Psoas muscle (tissue), 8 donors: Measurements from ENCODE around the gene C2. TPM values are rescaled to one million over a fixed set of nuclear protein-coding genes. Genes with fewer than 3 reads are reported as not detected.
A peak's percentile ranks its signal among the peaks of the same experiment; 100 is the strongest.

ENCODE experiments used
- ATAC-seq, 4 donors: fragments of 200-7000 bp; cut with Tn5 transposase; one replicate each; pipeline ENCODE4 v1.9.1; 2020; ENCODE audit warnings: moderate library complexity in 3 of 4, mild to moderate bottlenecking in 2 of 4
- DNase-seq, 2 donors: peaks; one replicate each; pipeline ENCODE4 v3.0.0-alpha.2; 2020
- H3K27ac ChIP-seq: fragments of 200-600 bp; one replicate; pipeline ENCODE4 v1.8.0; 2022
- H3K27me3 ChIP-seq, 3 donors: fragments of 200-600 bp in 1 of 3; one replicate each; pipeline versions ENCODE4 v1.6.1 to v1.8.0; 2013 to 2022; ENCODE audit warnings: low read length in 2 of 3, mild to moderate bottlenecking in 2 of 3, moderate library complexity in 1 of 3; ENCODE audit not compliant: insufficient read depth in 3 of 3
- H3K36me3 ChIP-seq, 2 donors: fragments of 200-600 bp in 1 of 2; one replicate each; pipeline versions ENCODE4 v1.6.1 to v1.8.0; 2013 to 2022; ENCODE audit warnings: low read depth in 1 of 2, mild to moderate bottlenecking in 1 of 2, moderate library complexity in 1 of 2; ENCODE audit not compliant: insufficient read depth in 1 of 2
- H3K4me1 ChIP-seq: fragments of 200-600 bp; one replicate; pipeline ENCODE4 v1.8.0; 2022
- H3K4me3 ChIP-seq: fragments of 200-600 bp; one replicate; pipeline ENCODE4 v1.8.0; 2022; ENCODE audit warnings: mild to moderate bottlenecking
- H3K9me3 ChIP-seq: fragments of 200-600 bp; one replicate; pipeline ENCODE4 v1.8.0; 2022
- CTCF ChIP-seq: fragments of 200-600 bp; IDR thresholded peaks from one replicate; pipeline ENCODE4 v1.8.0; 2022; ENCODE audit warnings: antibody characterized with exemption
- WGBS, 3 donors: extraction: QIAGEN DNeasy Blood & Tissue Kit; methylation state at CpG; one replicate each; pipeline versions ENCODE4 v1.1.6 to v1.1.7; 2013; 5-methylcytosine and 5-hydroxymethylcytosine counted together
- intact Hi-C, 2 donors: fragments of 100-400 bp; cut with DNase I; formaldehyde crosslinking; loops; one replicate each; pipeline versions ENCODE4 v1.11.0 to v1.14.2; 2022
- polyA plus RNA-seq, 3 donors: library from polyadenylated mRNA; stranded (reverse); fragments of 200-250 nt; gene quantifications; one replicate each; pipeline ENCODE4 v1.2.3, GENCODE V29; 2013
- total RNA-seq, 4 donors: library from RNA; stranded (reverse); fragmentation: NEBNext Ultra II Directional in 2 of 4; extraction: Animal tissue kit (Norgen Biotek cat#: 25700) in 2 of 4; gene quantifications; one replicate each; pipeline versions ENCODE4 v1.2.1 to v1.2.4, GENCODE V29; 2021 to 2023
- donor health status: healthy with polysubstance abuse.
- donor health status: DM: no; HTN: no; CAD: no; lungs with moderate emphysema.
- donor health status: Bipolar disorder and iron deficiency.
- donor health status: healthy.
- donor health status: DM: yes; HTN: yes; CAD: no.
- donor health status: DM: no; HTN: no; CAD: no.
- donor health status: DM: no; HTN: no; CAD: no.
- donor health status: DM: yes; HTN: yes; CAD: no.

The C2 gene
- total and polyA plus RNA-seq, 7 donors, result 0.77 to 5.5 (median 1.5) TPM

DNA sequence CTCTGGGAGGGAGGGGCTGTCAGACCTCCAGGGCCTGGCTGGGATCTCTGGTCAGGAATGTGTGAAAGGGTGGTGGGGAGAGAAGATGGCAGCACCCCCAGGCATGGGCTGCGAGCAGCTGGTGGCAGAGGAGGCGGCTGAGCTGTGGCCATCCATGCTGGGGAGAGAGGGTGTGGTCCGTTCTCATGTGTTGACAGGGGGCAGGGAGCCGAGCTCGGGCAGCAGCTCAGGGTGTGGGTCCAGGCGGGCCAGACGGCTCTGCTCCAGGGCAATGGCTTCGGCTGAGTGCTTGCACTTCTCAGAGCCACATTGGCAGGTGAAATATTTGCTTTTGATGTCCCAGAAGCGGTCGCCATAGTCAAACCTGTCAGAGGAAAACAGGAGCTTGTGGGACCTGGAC lies 47.6 kb upstream of the C2 start:
- Histone ChIP-seq H3K9me3 (no peaks in the 10 kb centered on the region), H3K27me3 (no peaks in the 10 kb centered on the region), H3K27ac (no peak overlapping the region), H3K36me3 (peaks cover 2 to 54% of the 10 kb centered on the region in 2 donors), H3K4me1 (no peaks in the 10 kb centered on the region), H3K4me3 (no peak overlapping the region)
- intact Hi-C loops, result loop anchor here in 1 of 2 donors (10.0 kb wide), 1 partner anchor 195 kb away; the partner anchor contains the start of gene LY6G5C
- TF ChIP-seq CTCF, result no peak
- DNase-seq (no peak), ATAC-seq (no peak)
- 62 to 84% (median 68%) methylated on average over 10 of the region's 10 CpGs for WGBS, 3 donors

DNA sequence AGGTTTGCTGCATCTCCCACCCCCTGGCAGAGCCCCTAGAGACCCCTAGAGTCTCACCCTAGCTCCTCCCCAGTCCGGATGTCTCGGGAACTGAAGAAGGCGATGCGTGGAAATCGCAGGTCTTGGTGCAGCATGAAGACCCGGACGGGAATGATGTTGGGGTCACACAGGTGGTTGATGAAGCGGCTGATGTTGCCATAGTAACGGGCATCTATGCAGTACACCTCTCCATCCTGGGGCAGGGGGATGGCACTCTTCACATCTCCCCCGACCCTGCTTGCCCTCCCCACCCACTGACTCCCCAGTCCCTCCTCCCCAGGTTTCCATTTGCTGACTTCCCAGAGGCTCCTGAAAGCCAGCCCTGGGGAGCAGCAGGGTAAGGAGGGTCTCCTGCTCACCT lies 46.9 kb upstream of the C2 start:
- WGBS, 3 donors, result 79 to 86% (median 85%) methylated on average over 10 of the region's 10 CpGs
- intact Hi-C loops, result loop anchor here in 1 of 2 donors (10.0 kb wide), 1 partner anchor 196 kb away; the partner anchor contains the start of gene LY6G5C
- ATAC-seq (no peak), DNase-seq (no peak)
- TF ChIP-seq CTCF, result no peak
- Histone ChIP-seq H3K27ac (no peak overlapping the region), H3K36me3 (peaks cover 2 to 58% of the 10 kb centered on the region in 2 donors), H3K27me3 (no peaks in the 10 kb centered on the region), H3K4me3 (no peak overlapping the region), H3K9me3 (no peaks in the 10 kb centered on the region), H3K4me1 (no peaks in the 10 kb centered on the region)

- Histone ChIP-seq H3K4me3 (no peak overlapping the region), H3K27ac (no peak overlapping the region), H3K9me3 (no peaks in the 10 kb centered on the region), H3K36me3 (peaks cover 2 to 65% of the 10 kb centered on the region in 2 donors), H3K27me3 (no peaks in the 10 kb centered on the region), H3K4me1 (no peaks in the 10 kb centered on the region)
- intact Hi-C loops, result loop anchor here in 1 of 2 donors (10.0 kb wide), 1 partner anchor 196 kb away; the partner anchor contains the start of gene LY6G5C
- no peak for TF ChIP-seq CTCF
- ATAC-seq (no peak), DNase-seq (no peak)
- 77 to 83% (median 81%) methylated on average over 9 of the region's 9 CpGs for WGBS, 3 donors
These were observed 46.2 kb upstream of the C2 start for GRCh38 chr6:31881136-31881859.

DNA sequence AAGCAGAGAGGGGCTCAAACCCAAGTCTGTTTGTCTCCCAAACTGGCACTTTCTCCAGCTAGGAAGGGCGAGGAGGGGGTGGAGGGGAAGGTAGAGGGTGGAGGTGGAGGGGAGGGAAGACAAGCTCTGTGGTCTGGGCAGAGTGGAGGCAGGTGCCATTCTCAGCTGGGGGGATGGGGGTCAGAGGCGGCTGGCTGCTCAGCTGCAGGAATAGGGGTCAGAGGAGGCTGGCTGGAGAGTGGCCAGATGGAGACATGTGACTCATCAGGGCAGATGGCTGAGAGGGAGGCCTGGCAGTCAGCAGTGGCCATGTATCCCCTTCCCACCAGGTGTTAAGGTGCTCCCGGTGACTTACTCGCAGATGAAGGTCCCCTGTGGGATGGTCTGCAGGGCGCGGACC lies 45.2 kb upstream of the C2 start:
- Histone ChIP-seq H3K27me3 (no peaks in the 10 kb centered on the region), H3K36me3 (peaks cover 2 to 76% of the 10 kb centered on the region in 2 donors), H3K4me1 (no peaks in the 10 kb centered on the region), H3K27ac (no peak overlapping the region), H3K9me3 (no peaks in the 10 kb centered on the region), H3K4me3 (no peak overlapping the region)
- ATAC-seq (peak in 2 of 4 donors; percentile 49 to 55), DNase-seq (no peak)
- intact Hi-C loops, result loop anchor here in 1 of 2 donors (10.0 kb wide), 1 partner anchor 198 kb away; the partner anchor contains the start of gene LY6G5C
- no peak for TF ChIP-seq CTCF
- WGBS, 3 donors, result 73 to 88% (median 73%) methylated on average over 5 to 6 of the region's 6 CpGs
